Activated CD4-positive, CD25-positive, alpha-beta regulatory T cell treated with anti-CD3 and anti-CD28 coated beads, Interleukin-2, amount 50 U/mL, for 72 hours (primary cell): ENCODE data around the gene B4GALNT1.
"Not testable (repeated sequence)": the region's sequence is repeated elsewhere in the genome, so short reads cannot be mapped to it uniquely, and the experiment has no call there.

Source experiments
- DNase-seq: peaks from one replicate; pipeline ENCODE4 v3.0.0; 2021

B4GALNT1 gene

GRCh38 chr12:57606821-57607220, 26.2 kb downstream of the B4GALNT1 start:
- no peak for DNase-seq

GRCh38 chr12:57606399-57606798, 26.6 kb downstream of the B4GALNT1 start:
- DNase-seq: no peak

- DNase-seq: no peak
Measured at GRCh38 chr12:57605811-57606311, 27.1 kb downstream of the B4GALNT1 start.

GRCh38 chr12:57604992-57605810, 27.8 kb downstream of the B4GALNT1 start:
- no peak for DNase-seq

GRCh38 chr12:57604454-57604991, 28.5 kb downstream of the B4GALNT1 start, which contains the start of gene DTX3:
Gene DTX3, plus strand, starts transcription at chr12:57604824. Its CDS starts 1,694 bp downstream, at chr12:57606518.
- DNase-seq: no peak

GRCh38 chr12:57603815-57604453, 29.1 kb downstream of the B4GALNT1 start:
- no peak for DNase-seq

- DNase-seq: no peak
Measured at GRCh38 chr12:57603324-57603723, 29.7 kb downstream of the B4GALNT1 start.

- no peak for DNase-seq
Measured at GRCh38 chr12:57602544-57602943, 30.5 kb downstream of the B4GALNT1 start.

- no peak for DNase-seq
Measured at GRCh38 chr12:57600395-57600794, 32.6 kb downstream of the B4GALNT1 start.

GRCh38 chr12:57593187-57593586, 39.8 kb downstream of the B4GALNT1 start:
- no peak for DNase-seq

- DNase-seq: no peak
Measured at GRCh38 chr12:57592551-57593165, 40.3 kb downstream of the B4GALNT1 start.

- no peak for DNase-seq
Measured at GRCh38 chr12:57591782-57592325, 41.1 kb downstream of the B4GALNT1 start.

- peak; percentile 79 for DNase-seq
Measured at GRCh38 chr12:57590864-57591781, 41.9 kb downstream of the B4GALNT1 start, which contains the start of gene PIP4K2C. Gene PIP4K2C, plus strand, starts transcription at chr12:57591192. Its CDS starts 98 bp downstream, at chr12:57591290.

GRCh38 chr12:57590479-57590863, 42.5 kb downstream of the B4GALNT1 start:
- no peak for DNase-seq

GRCh38 chr12:57588951-57589610, 43.9 kb downstream of the B4GALNT1 start:
- DNase-seq: not testable (repeated sequence)

- no peak for DNase-seq
Measured at GRCh38 chr12:57586832-57587429, 46.1 kb downstream of the B4GALNT1 start.

- no peak for DNase-seq
Measured at GRCh38 chr12:57586128-57586527, 46.9 kb downstream of the B4GALNT1 start.

GRCh38 chr12:57585156-57585555, 47.8 kb downstream of the B4GALNT1 start:
- no peak for DNase-seq

GRCh38 chr12:57584690-57585089, 48.3 kb downstream of the B4GALNT1 start:
- DNase-seq: no peak

GRCh38 chr12:57584050-57584449, 49.0 kb downstream of the B4GALNT1 start:
- DNase-seq: no peak
